Ecto neural progenitor cell (in vitro differentiated cells): Measurements from ENCODE around the gene ZSWIM1.
"Not testable (repeated sequence)": the region's sequence is repeated elsewhere in the genome, so short reads cannot be mapped to it uniquely, and the experiment has no call there.

Experiments used
- DNase-seq: peaks from one replicate; pipeline ENCODE4 v3.0.0-alpha.2; 2018; ENCODE audit warnings: low spot score

The ZSWIM1 gene

GRCh38 chr20:45857114-45857881, 23.7 kb upstream of the ZSWIM1 start, which contains the start of the genes ACOT8 and ZSWIM3:
TSS of gene ACOT8 (minus strand) at chr20:45857392. CDS start at chr20:45857315, 77 bp downstream.
TSS of gene ZSWIM3 (plus strand) at chr20:45857614. CDS start at chr20:45857826, 212 bp downstream.
- DNase-seq = peak; percentile 95

GRCh38 chr20:45857882-45858216, 23.2 kb upstream of the ZSWIM1 start:
- no peak for DNase-seq

GRCh38 chr20:45859916-45860315, 21.1 kb upstream of the ZSWIM1 start:
- DNase-seq = no peak

- DNase-seq = no peak
Measured at GRCh38 chr20:45860560-45861220, 20.3 kb upstream of the ZSWIM1 start.

- DNase-seq = no peak
Measured at GRCh38 chr20:45861221-45862075, 19.6 kb upstream of the ZSWIM1 start.

GRCh38 chr20:45863543-45864470, 17.2 kb upstream of the ZSWIM1 start:
- DNase-seq = no peak

- DNase-seq = no peak
Measured at GRCh38 chr20:45866454-45866853, 14.6 kb upstream of the ZSWIM1 start.

- DNase-seq = no peak
Measured at GRCh38 chr20:45867136-45867818, 13.8 kb upstream of the ZSWIM1 start.

GRCh38 chr20:45867819-45868176, 13.2 kb upstream of the ZSWIM1 start:
- DNase-seq = no peak

- no peak for DNase-seq
Measured at GRCh38 chr20:45872626-45873025, 8.4 kb upstream of the ZSWIM1 start.

GRCh38 chr20:45873409-45874103, 7.5 kb upstream of the ZSWIM1 start:
- DNase-seq = no peak

- not testable (repeated sequence) for DNase-seq
Measured at GRCh38 chr20:45874104-45874481, 6.9 kb upstream of the ZSWIM1 start.

GRCh38 chr20:45874576-45874975, 6.5 kb upstream of the ZSWIM1 start:
- no peak for DNase-seq

- DNase-seq = no peak
Measured at GRCh38 chr20:45878076-45878761, 2.8 kb upstream of the ZSWIM1 start.

- DNase-seq = no peak
Measured at GRCh38 chr20:45882469-45883099, 1.6 kb downstream of the ZSWIM1 start.

GRCh38 chr20:45883100-45883469, 2.1 kb downstream of the ZSWIM1 start:
- DNase-seq = no peak

- DNase-seq = no peak
Measured at GRCh38 chr20:45886590-45887345, 5.7 kb downstream of the ZSWIM1 start.

- DNase-seq = no peak
Measured at GRCh38 chr20:45887346-45887715, 6.3 kb downstream of the ZSWIM1 start, which contains the start of gene SPATA25. TSS of gene SPATA25 (minus strand) at chr20:45887622. CDS start at chr20:45887590, 32 bp downstream.

- DNase-seq = no peak
Measured at GRCh38 chr20:45888681-45889080, 7.7 kb downstream of the ZSWIM1 start.
